Stimulated activated CD8-positive, alpha-beta memory T cell treated with anti-CD3 and anti-CD28 coated beads, Interleukin-7, amount 100 ng/mL, for 48 hours (primary cell): ENCODE results near the gene KATNB1.

ENCODE experiments used
- DNase-seq, 2 donors: peaks; one replicate each; pipeline ENCODE4 v3.0.0-alpha.2; 2020; ENCODE audit warnings: low read depth in 1 of 2; ENCODE audit errors: extremely low read depth in 1 of 2

The KATNB1 gene

GRCh38 chr16:57803134-57803990 is 67.8 kb downstream of the KATNB1 start:
- no peak for DNase-seq

GRCh38 chr16:57804111-57804837 is 68.7 kb downstream of the KATNB1 start:
- DNase-seq, result no peak

- no peak for DNase-seq
These were observed 69.6 kb downstream of the KATNB1 start for GRCh38 chr16:57805176-57805575.
